Activated naive CD8-positive, alpha-beta T cell treated with anti-CD3 and anti-CD28 coated beads, Interleukin-2, amount 10 ng/mL, durations not matched to agents 7 days and 5 days (primary cell): ENCODE measurements around the gene FBLIM1. TPM values are rescaled to one million over a fixed set of nuclear protein-coding genes. Genes with fewer than 3 reads are reported as not detected.

Experiments
- ATAC-seq: fragments of 150-1000 bp; cut with Tn5 transposase; one replicate; pipeline ENCODE4 v1.10.0; 2021; ENCODE audit warnings: low read depth, moderate library complexity
- POLR2A ChIA-PET: fragments of 350-600 bp; sonication (Branson Sonifier 250); formaldehyde crosslinking; loops from one replicate; lab custom pipeline; 2021; ENCODE audit warnings: antibody characterized with exemption; lab: Charles Lee
- DNase-seq: peaks from one replicate; pipeline ENCODE4 v3.0.0; 2021
- H3K27ac Mint-ChIP-seq: one replicate; pipeline ENCODE4 v1.8.0; 2022; ENCODE audit warnings: mild to moderate bottlenecking, mixed read lengths
- H3K27me3 Mint-ChIP-seq: one replicate; pipeline ENCODE4 v1.8.0; 2022; ENCODE audit warnings: mild to moderate bottlenecking, moderate library complexity, mixed read lengths
- H3K36me3 Mint-ChIP-seq: one replicate; pipeline ENCODE4 v1.8.0; 2021; ENCODE audit warnings: mild to moderate bottlenecking, mixed read lengths
- H3K4me1 Mint-ChIP-seq: one replicate; pipeline ENCODE4 v1.8.0; 2021; ENCODE audit warnings: mixed read lengths
- H3K4me3 Mint-ChIP-seq: one replicate; pipeline ENCODE4 v1.8.0; 2022; ENCODE audit warnings: mild to moderate bottlenecking, moderate library complexity, mixed read lengths
- H3K9me3 Mint-ChIP-seq: one replicate; pipeline ENCODE4 v1.8.0; 2021; ENCODE audit warnings: mixed read lengths
- total RNA-seq, 2 experiments: library from RNA; stranded (reverse); gene quantifications; one replicate each; pipeline ENCODE4 v1.2.3, GENCODE V29; 2021

The FBLIM1 gene
- total RNA-seq, 2 experiments from 2014 or later: 0.26 TPM; not detected in 1

GRCh38 chr1:15775706-15776105 lies 17.1 kb downstream of the FBLIM1 start:
- Mint-ChIP-seq H3K27ac (no peak overlapping the region), H3K4me1 (no peaks in the 10 kb centered on the region), H3K27me3 (peaks cover 6% of the 10 kb centered on the region), H3K4me3 (no peak overlapping the region), H3K9me3 (no peaks in the 10 kb centered on the region), H3K36me3 (no peaks in the 10 kb centered on the region)
- no peak for DNase-seq
- POLR2A ChIA-PET: interaction anchor here (0.6 kb wide), 1 partner anchor 157 kb away, joined by 3 read pairs; no protein-coding TSS in a partner anchor
- no peak for ATAC-seq

GRCh38 chr1:15777909-15778707 lies 19.5 kb downstream of the FBLIM1 start:
- peaks cover 10% of the 10 kb centered on the region for H3K27me3 Mint-ChIP-seq
- H3K36me3 Mint-ChIP-seq: no peaks in the 10 kb centered on the region
- DNase-seq: no peak
- H3K9me3 Mint-ChIP-seq: no peaks in the 10 kb centered on the region
- H3K27ac Mint-ChIP-seq: no peak overlapping the region
- POLR2A ChIA-PET: no interaction called here
- ATAC-seq: no peak
- H3K4me1 Mint-ChIP-seq: no peaks in the 10 kb centered on the region
- no peak overlapping the region for H3K4me3 Mint-ChIP-seq

GRCh38 chr1:15785683-15786082 lies 27.1 kb downstream of the FBLIM1 start:
- Mint-ChIP-seq H3K4me1 (no peaks in the 10 kb centered on the region), H3K36me3 (no peaks in the 10 kb centered on the region), H3K27me3 (peaks cover 6% of the 10 kb centered on the region), H3K9me3 (no peaks in the 10 kb centered on the region), H3K27ac (no peak overlapping the region), H3K4me3 (no peak overlapping the region)
- DNase-seq (no peak), ATAC-seq (no peak)
- POLR2A ChIA-PET: no interaction called here

- H3K36me3 Mint-ChIP-seq: no peaks in the 10 kb centered on the region
- POLR2A ChIA-PET: no interaction called here
- ATAC-seq (no peak), DNase-seq (no peak)
- no peaks in the 10 kb centered on the region for H3K9me3 Mint-ChIP-seq
- H3K27me3 Mint-ChIP-seq: peaks cover 2% of the 10 kb centered on the region
- H3K4me3 Mint-ChIP-seq: no peak overlapping the region
- H3K27ac Mint-ChIP-seq: no peak overlapping the region
- H3K4me1 Mint-ChIP-seq: no peaks in the 10 kb centered on the region
These were observed 28.0 kb downstream of the FBLIM1 start for GRCh38 chr1:15786581-15786980.

- Mint-ChIP-seq H3K4me3 (no peak overlapping the region), H3K27ac (no peak overlapping the region), H3K27me3 (peaks cover 2% of the 10 kb centered on the region), H3K9me3 (no peaks in the 10 kb centered on the region), H3K36me3 (no peaks in the 10 kb centered on the region), H3K4me1 (peaks cover 1% of the 10 kb centered on the region)
- DNase-seq: no peak
- no peak for ATAC-seq
- POLR2A ChIA-PET: no interaction called here
These were observed 30.2 kb downstream of the FBLIM1 start for GRCh38 chr1:15788624-15789301.

GRCh38 chr1:15796086-15796462 lies 37.5 kb downstream of the FBLIM1 start:
- DNase-seq (no peak), ATAC-seq (no peak)
- H3K36me3 Mint-ChIP-seq: no peaks in the 10 kb centered on the region
- no peak overlapping the region for H3K27ac Mint-ChIP-seq
- POLR2A ChIA-PET: no interaction called here
- peaks cover 2% of the 10 kb centered on the region for H3K27me3 Mint-ChIP-seq
- H3K4me1 Mint-ChIP-seq: peaks cover 1% of the 10 kb centered on the region
- no peak overlapping the region for H3K4me3 Mint-ChIP-seq
- no peaks in the 10 kb centered on the region for H3K9me3 Mint-ChIP-seq

- H3K27me3 Mint-ChIP-seq: peaks cover 8% of the 10 kb centered on the region
- ATAC-seq: no peak
- no peaks in the 10 kb centered on the region for H3K4me1 Mint-ChIP-seq
- no peaks in the 10 kb centered on the region for H3K9me3 Mint-ChIP-seq
- no peak overlapping the region for H3K27ac Mint-ChIP-seq
- no peak overlapping the region for H3K4me3 Mint-ChIP-seq
- no peak for DNase-seq
- no peaks in the 10 kb centered on the region for H3K36me3 Mint-ChIP-seq
- POLR2A ChIA-PET: no interaction called here
These were observed 39.2 kb downstream of the FBLIM1 start for GRCh38 chr1:15797614-15798390.

- H3K36me3 Mint-ChIP-seq: no peaks in the 10 kb centered on the region
- H3K27me3 Mint-ChIP-seq: peaks cover 10% of the 10 kb centered on the region
- no peak overlapping the region for H3K4me3 Mint-ChIP-seq
- ATAC-seq: no peak
- POLR2A ChIA-PET: no interaction called here
- H3K9me3 Mint-ChIP-seq: no peaks in the 10 kb centered on the region
- H3K27ac Mint-ChIP-seq: no peak overlapping the region
- DNase-seq: no peak
- peaks cover 2% of the 10 kb centered on the region for H3K4me1 Mint-ChIP-seq
These were observed 40.6 kb downstream of the FBLIM1 start for GRCh38 chr1:15799004-15799867.

- Mint-ChIP-seq H3K4me3 (no peak overlapping the region), H3K27ac (no peak overlapping the region), H3K4me1 (peaks cover 2% of the 10 kb centered on the region), H3K27me3 (peaks cover 10% of the 10 kb centered on the region), H3K9me3 (no peaks in the 10 kb centered on the region), H3K36me3 (no peaks in the 10 kb centered on the region)
- POLR2A ChIA-PET: no interaction called here
- no peak for DNase-seq
- ATAC-seq: no peak
These were observed 41.6 kb downstream of the FBLIM1 start for GRCh38 chr1:15799928-15800835.

- Mint-ChIP-seq H3K36me3 (no peaks in the 10 kb centered on the region), H3K4me3 (no peak overlapping the region), H3K27me3 (peaks cover 10% of the 10 kb centered on the region), H3K4me1 (peaks cover 2% of the 10 kb centered on the region), H3K27ac (no peak overlapping the region), H3K9me3 (no peaks in the 10 kb centered on the region)
- DNase-seq (no peak), ATAC-seq (no peak)
- POLR2A ChIA-PET: interaction anchor here (0.7 kb wide), 1 partner anchor 209 kb away, joined by 4 read pairs; no protein-coding TSS in a partner anchor
These were observed 43.8 kb downstream of the FBLIM1 start for GRCh38 chr1:15802234-15802965.

- H3K9me3 Mint-ChIP-seq: no peaks in the 10 kb centered on the region
- no peak for ATAC-seq
- POLR2A ChIA-PET: interaction anchor here (0.7 to 0.9 kb wide), 2 partner anchors 30 to 210 kb away, joined by 3 to 4 read pairs; no protein-coding TSS in a partner anchor
- no peaks in the 10 kb centered on the region for H3K36me3 Mint-ChIP-seq
- no peak overlapping the region for H3K27ac Mint-ChIP-seq
- H3K27me3 Mint-ChIP-seq: peaks cover 13% of the 10 kb centered on the region
- H3K4me1 Mint-ChIP-seq: peaks cover 2% of the 10 kb centered on the region
- H3K4me3 Mint-ChIP-seq: no peak overlapping the region
- DNase-seq: no peak
These were observed 44.8 kb downstream of the FBLIM1 start for GRCh38 chr1:15803380-15803779.
